HEK293T (cell line): ENCODE measurements around the gene ZNF2.
A peak's percentile ranks its signal among the peaks of the same experiment; 100 is the strongest.

ENCODE experiments used
- CTCF ChIA-PET: fragments of 350-600 bp; formaldehyde crosslinking; extraction: SDS; loops from one replicate; lab custom pipeline; 2021; ENCODE audit warnings: antibody characterized with exemption, inconsistent platforms; lab: Yijun Ruan, JAX
- POLR2A ChIA-PET: fragments of 350-600 bp; formaldehyde crosslinking; extraction: SDS; loops from one replicate; lab custom pipeline; 2020; ENCODE audit warnings: antibody characterized with exemption, inconsistent platforms; lab: Yijun Ruan, JAX
- DNase-seq: peaks from one replicate; pipeline ENCODE4 v3.0.0; 2012; ENCODE audit warnings: mixed read lengths; ENCODE audit errors: extremely low spot score
- ARNT ChIP-seq: fragments of 450-650 bp; IDR thresholded peaks from 2 replicates; pipeline ENCODE4 v1.6.1; 2017; ENCODE audit warnings: mild to moderate bottlenecking
- BHLHE40 ChIP-seq: fragments of 450-650 bp; IDR thresholded peaks from 2 replicates; pipeline ENCODE4 v1.6.1; 2016; ENCODE audit warnings: mild to moderate bottlenecking, moderate library complexity, borderline replicate concordance
- CTBP1 ChIP-seq: fragments of 450-650 bp; IDR thresholded peaks from 2 replicates; pipeline ENCODE4 v1.6.1; 2016; ENCODE audit warnings: borderline replicate concordance
- ELF4 ChIP-seq: fragments of 450-650 bp; IDR thresholded peaks from 2 replicates; pipeline ENCODE4 v1.6.1; 2017; ENCODE audit warnings: antibody characterized with exemption
- FOXA1 ChIP-seq: fragments of 450-650 bp; IDR thresholded peaks from 2 replicates; pipeline ENCODE4 v1.6.1; 2016; ENCODE audit warnings: mild to moderate bottlenecking
- FOXK2 ChIP-seq: fragments of 450-650 bp; IDR thresholded peaks from 2 replicates; pipeline ENCODE4 v1.6.1; 2016; ENCODE audit warnings: mild to moderate bottlenecking
- FOXM1 ChIP-seq: fragments of 450-650 bp; IDR thresholded peaks from 2 replicates; pipeline ENCODE4 v1.6.1; 2017; ENCODE audit warnings: mild to moderate bottlenecking, borderline replicate concordance
- HDGF ChIP-seq: fragments of 450-650 bp; IDR thresholded peaks from 2 replicates; pipeline ENCODE4 v1.6.1; 2017; ENCODE audit warnings: antibody characterized with exemption, borderline replicate concordance
- L3MBTL2 ChIP-seq: fragments of 450-650 bp; conservative IDR thresholded peaks from 2 replicates; pipeline ENCODE4 v1.6.1; 2016; ENCODE audit warnings: mild to moderate bottlenecking
- LEF1 ChIP-seq: fragments of 450-650 bp; IDR thresholded peaks from 2 replicates; pipeline ENCODE4 v1.6.1; 2017; ENCODE audit warnings: mild to moderate bottlenecking, borderline replicate concordance
- NFRKB ChIP-seq: fragments of 450-650 bp; IDR thresholded peaks from 2 replicates; pipeline ENCODE4 v1.6.1; 2016; ENCODE audit warnings: mild to moderate bottlenecking, moderate library complexity
- SP1 ChIP-seq: fragments of 450-650 bp; IDR thresholded peaks from 2 replicates; pipeline ENCODE4 v1.6.1; 2017
- SUZ12 ChIP-seq: fragments of 450-650 bp; IDR thresholded peaks from 2 replicates; pipeline ENCODE4 v1.6.1; 2016; ENCODE audit warnings: mild to moderate bottlenecking
- TARDBP ChIP-seq: fragments of 450-650 bp; IDR thresholded peaks from 2 replicates; pipeline ENCODE4 v1.6.1; 2016
- ZNF384 ChIP-seq: fragments of 450-650 bp; IDR thresholded peaks from 2 replicates; pipeline ENCODE4 v1.6.1; 2016
- TF ChIP-seq, protein P1 (sequence below): fragments of 450-650 bp; IDR thresholded peaks from 2 replicates; pipeline ENCODE4 v1.6.1; 2016

Gene ZNF2

GRCh38 chr2:95143838-95144237 lies 21.8 kb upstream of the ZNF2 start:
- DNase-seq, result no peak
- no peak for TF ChIP-seq NFRKB
- TF ChIP-seq L3MBTL2, result no peak
- no peak for TF ChIP-seq ARNT
- TF ChIP-seq SUZ12, result no peak
- TF ChIP-seq FOXA1, result no peak
- TF ChIP-seq, protein P1, sequence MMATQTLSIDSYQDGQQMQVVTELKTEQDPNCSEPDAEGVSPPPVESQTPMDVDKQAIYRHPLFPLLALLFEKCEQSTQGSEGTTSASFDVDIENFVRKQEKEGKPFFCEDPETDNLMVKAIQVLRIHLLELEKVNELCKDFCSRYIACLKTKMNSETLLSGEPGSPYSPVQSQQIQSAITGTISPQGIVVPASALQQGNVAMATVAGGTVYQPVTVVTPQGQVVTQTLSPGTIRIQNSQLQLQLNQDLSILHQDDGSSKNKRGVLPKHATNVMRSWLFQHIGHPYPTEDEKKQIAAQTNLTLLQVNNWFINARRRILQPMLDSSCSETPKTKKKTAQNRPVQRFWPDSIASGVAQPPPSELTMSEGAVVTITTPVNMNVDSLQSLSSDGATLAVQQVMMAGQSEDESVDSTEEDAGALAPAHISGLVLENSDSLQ, result no peak
- TF ChIP-seq TARDBP, result no peak
- TF ChIP-seq SP1, result no peak
- TF ChIP-seq ELF4, result no peak
- TF ChIP-seq ZNF384, result no peak
- no peak for TF ChIP-seq LEF1
- TF ChIP-seq FOXM1, result no peak
- no peak for TF ChIP-seq HDGF
- no peak for TF ChIP-seq CTBP1
- TF ChIP-seq FOXK2, result no peak
- no peak for TF ChIP-seq BHLHE40
- CTCF ChIA-PET, result no interaction called here
- POLR2A ChIA-PET, result interaction anchor here (1.1 kb wide), 1 partner anchor 22 kb away, joined by 3 read pairs; the partner anchor contains the start of gene MRPS5

GRCh38 chr2:95149397-95149984 lies 16.1 kb upstream of the ZNF2 start:
- TF ChIP-seq SP1, result no peak
- no peak for TF ChIP-seq TARDBP
- no peak for TF ChIP-seq ARNT
- TF ChIP-seq SUZ12, result no peak
- no peak for TF ChIP-seq FOXK2
- no peak for TF ChIP-seq HDGF
- TF ChIP-seq FOXA1, result no peak
- no peak for TF ChIP-seq L3MBTL2
- TF ChIP-seq BHLHE40, result no peak
- TF ChIP-seq NFRKB, result no peak
- TF ChIP-seq FOXM1, result no peak
- TF ChIP-seq CTBP1, result no peak
- TF ChIP-seq LEF1, result no peak
- TF ChIP-seq ELF4, result no peak
- no peak for TF ChIP-seq ZNF384
- TF ChIP-seq, protein P1, result no peak
- ChIA-PET POLR2A (no interaction called here), CTCF (no interaction called here)
- DNase-seq, result no peak

- no peak for DNase-seq
- POLR2A ChIA-PET, result interaction anchor here (2.8 kb wide), 1 partner anchor 37 kb away, joined by 26 read pairs; the partner anchor contains the start of gene MRPS5
- TF ChIP-seq TARDBP (no peak), FOXA1 (no peak), ARNT (no peak), CTBP1 (no peak), BHLHE40 (no peak)
- CTCF ChIA-PET, result no interaction called here
These were observed 7.2 kb upstream of the ZNF2 start for GRCh38 chr2:95158441-95158840.

DNA sequence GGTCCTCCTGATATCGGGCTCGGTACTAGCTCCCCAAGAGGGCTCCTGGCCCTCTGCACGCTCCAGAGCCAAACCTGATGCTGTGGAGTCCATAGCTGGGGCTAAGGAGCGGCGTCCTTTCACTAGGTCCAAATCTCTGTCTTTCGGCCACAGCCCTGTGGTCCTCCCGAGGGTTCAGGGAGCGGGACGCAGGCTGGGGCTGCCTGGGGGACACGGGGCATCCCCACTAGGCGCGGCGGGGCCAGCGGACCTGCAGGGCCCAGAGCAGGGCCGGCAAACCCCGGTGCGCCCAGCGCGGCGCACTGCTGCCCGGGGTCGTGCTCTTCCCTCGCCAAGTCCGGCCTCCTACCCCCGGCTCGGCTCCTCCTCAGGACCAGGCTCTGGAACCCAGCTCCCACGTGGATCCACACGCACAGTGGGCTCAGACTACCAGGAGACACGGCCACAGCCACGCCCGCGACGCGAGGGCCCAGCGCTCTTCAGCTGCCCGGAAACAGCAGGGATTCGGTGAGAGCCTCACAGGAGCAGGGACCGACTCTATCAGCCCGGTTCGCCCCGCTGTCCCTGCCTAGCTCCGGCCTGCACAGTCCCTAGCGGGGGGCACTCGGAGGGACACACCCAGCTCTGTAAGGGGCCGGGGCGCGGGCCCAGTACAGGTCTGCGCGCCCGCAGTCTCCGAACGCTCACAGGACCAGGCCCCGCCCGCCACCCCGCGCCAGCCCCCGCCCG lies 6.6 kb upstream of the ZNF2 start:
- peak; percentile 45 for DNase-seq
- CTCF ChIA-PET, result no interaction called here
- TF ChIP-seq L3MBTL2 (peak; percentile 47; the same call in 1 of the 2 replicates), LEF1 (no peak), BHLHE40 (no peak), CTBP1 (no peak), HDGF (no peak), ZNF384 (no peak), FOXM1 (no peak)
- POLR2A ChIA-PET, result interaction anchor here (1.0 to 2.8 kb wide), 6 partner anchors 8 to 40 kb away, joined by 3 to 26 read pairs (median 4); partner anchors contain the start of gene MRPS5

GRCh38 chr2:95159690-95160449 lies 5.7 kb upstream of the ZNF2 start, which contains the start of gene ZNF514:
TSS of gene ZNF514 (minus strand) at chr2:95159848. CDS start at chr2:95153253, 6,595 bp downstream.
- peak; percentile 24; the same call in 1 of the 2 replicates for TF ChIP-seq L3MBTL2
- no peak for TF ChIP-seq ZNF384

DNA sequence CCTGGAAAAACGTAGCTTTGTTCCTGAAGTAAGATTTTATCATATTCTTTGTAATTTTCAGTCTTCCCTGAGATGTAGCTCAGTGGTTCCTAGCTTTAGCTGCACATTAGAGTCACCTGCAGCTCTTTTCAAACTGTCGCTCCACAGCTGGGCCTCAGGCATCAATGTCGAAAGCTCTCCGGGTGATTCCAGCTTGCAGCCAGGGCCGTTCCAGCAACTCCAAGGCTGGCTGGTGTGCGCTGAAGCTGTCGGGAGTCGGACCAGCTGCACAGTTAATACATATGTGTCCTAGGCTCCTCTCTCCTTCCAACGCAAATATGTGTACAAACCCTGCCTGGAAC lies 609 bp upstream of the ZNF2 start:
- CTCF ChIA-PET, result interaction anchor here (0.6 kb wide), 1 partner anchor 109 kb away, joined by 5 read pairs; no protein-coding TSS in a partner anchor
- TF ChIP-seq FOXM1 (no peak), SP1 (no peak), ARNT (no peak), TARDBP (no peak), FOXK2 (no peak), FOXA1 (no peak), BHLHE40 (no peak), ELF4 (no peak), ZNF384 (no peak), NFRKB (no peak), HDGF (no peak)
- POLR2A ChIA-PET, result interaction anchor here (1.0 to 5.2 kb wide), 12 partner anchors 8 to 143 kb away, joined by 3 to 38 read pairs (median 4); partner anchors contain the start of gene MRPS5
- DNase-seq, result no peak

More at GRCh38 chr2:95159690-95160449, 5.7 kb upstream of the ZNF2 start, which contains the start of gene ZNF514:
- DNase-seq, result peak; percentile 77
- CTCF ChIA-PET, result interaction anchor here (0.6 kb wide), 1 partner anchor 203 kb away, joined by 6 read pairs; no protein-coding TSS in a partner anchor
- POLR2A ChIA-PET, result interaction anchor here (1.0 to 2.8 kb wide), 6 partner anchors 9 to 41 kb away, joined by 3 to 26 read pairs (median 4); partner anchors contain the start of gene MRPS5
